ENCODE results near the gene PLAU.
A peak's percentile ranks its signal among the peaks of the same experiment; 100 is the strongest.
"Not testable (repeated sequence)": the region's sequence is repeated elsewhere in the genome, so short reads cannot be mapped to it uniquely, and the experiment has no call there.

Gene PLAU

GRCh38 chr10:73950155-73950948, 39.4 kb downstream of the PLAU start:
- DNase-seq (ENCODE audit: low spot score), result peak; percentile 60

DNA sequence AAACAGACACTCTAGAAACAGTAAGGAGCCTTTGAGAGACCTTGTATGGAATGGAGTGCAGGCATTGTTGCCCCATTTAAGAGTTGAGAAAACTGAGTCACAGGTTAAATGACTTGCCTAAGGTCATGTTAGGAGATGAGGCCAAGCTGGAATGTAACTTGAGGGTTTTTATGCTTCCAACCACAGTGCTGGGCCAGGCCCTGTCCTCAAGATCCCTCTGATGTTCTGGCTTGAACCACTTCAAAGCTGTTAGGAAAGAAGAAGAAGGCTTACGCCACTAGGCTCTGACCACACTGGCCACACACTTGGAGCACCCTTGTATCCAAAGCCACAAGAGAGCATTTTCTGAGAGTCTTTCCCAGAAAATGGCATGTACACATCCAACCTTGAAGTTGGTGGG, 42.7 kb downstream of the PLAU start:
- DNase-seq (ENCODE audit: low spot score), result no peak

- DNase-seq (ENCODE audit: low spot score), result no peak
Measured at GRCh38 chr10:73954737-73955136, 43.8 kb downstream of the PLAU start.

DNA sequence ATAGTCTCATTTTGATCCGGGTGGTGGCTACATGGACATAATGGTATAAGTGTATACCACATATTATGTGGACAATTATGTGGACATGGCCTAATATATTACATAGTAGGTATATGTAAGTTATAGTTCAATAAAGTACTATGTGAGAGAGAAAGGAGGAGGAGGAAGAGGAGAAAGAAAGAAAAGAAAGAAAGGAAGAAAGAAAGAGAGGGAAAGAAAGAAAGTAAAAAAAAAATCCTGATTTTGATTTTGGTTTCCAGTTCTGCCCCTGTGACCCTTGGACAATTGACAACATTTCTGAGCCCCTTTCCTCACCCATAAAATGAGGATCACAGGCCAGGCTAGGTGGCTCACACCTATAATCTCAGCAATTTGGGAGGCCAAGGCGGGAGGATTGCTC, 44.8 kb downstream of the PLAU start:
- DNase-seq (ENCODE audit: low spot score), result no peak

DNA sequence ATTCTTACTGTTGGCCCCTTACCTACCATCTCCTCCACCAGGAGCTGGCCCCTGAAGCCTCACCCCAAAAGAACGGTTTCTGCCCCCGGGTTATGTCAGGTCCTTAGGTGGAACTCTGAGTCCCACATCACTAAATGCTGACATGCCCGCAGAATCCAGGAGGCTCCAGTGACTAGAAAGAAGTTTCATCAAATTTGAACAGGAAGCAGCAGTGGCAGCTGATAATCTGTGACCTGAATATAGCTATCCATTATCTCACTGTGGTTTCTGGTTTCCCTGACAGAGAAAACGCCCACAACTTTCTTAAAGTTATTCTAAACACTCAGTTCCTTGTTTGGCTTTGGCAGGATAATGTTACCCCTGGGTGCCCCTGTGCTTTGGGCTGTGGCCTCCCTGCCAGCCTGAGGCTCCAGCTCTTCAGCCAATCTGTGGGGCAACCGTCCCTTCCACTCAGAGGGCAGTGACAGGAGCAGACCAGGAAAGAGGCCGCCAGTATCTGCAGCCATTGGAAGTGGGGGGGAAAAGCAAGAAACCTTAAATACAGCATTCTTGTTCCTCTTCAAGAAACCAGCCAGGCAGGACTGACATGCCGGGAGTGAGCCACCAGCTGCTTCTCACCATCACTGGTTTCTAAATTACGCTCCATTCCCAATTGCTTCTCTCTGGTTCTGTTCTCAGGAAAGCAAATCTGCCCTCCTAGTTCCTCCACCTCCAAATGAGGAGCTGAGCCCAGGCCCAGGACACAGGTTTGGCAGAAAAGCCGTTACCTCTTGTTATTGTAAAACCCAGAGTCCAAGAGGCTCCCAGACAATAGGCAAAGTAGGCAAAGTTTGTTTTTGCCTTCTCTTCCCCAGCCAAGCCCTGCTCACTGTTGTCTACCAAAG, 45.8 kb downstream of the PLAU start:
- no peak for DNase-seq (ENCODE audit: low spot score)

- DNase-seq (ENCODE audit: low spot score), result no peak
Measured at GRCh38 chr10:73959484-73960243, 48.7 kb downstream of the PLAU start.

- DNase-seq (ENCODE audit: low spot score), result no peak
Measured at GRCh38 chr10:73962386-73962785, 51.5 kb downstream of the PLAU start.

DNA sequence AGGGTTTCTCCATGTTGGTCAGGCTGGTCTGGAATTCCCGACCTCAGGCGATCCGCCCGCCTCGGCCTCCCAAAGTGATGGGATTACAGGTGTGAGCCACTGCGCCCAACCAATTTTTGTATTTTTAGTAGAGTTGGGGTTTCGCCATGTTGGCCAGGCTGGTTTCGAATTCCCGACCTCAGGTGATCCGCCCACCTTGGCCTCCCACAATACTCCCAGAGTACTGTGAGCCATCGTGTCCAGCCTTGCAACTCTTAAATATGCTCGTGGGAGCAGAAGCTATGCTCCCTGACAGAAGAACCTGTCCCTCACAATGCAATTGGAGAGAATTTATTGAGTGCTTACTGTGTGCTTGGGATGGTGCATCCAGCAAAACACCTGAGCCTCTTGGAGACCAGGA, 52.6 kb downstream of the PLAU start:
- not testable (repeated sequence) for DNase-seq (ENCODE audit: low spot score)

GRCh38 chr10:73964743-73965142, 53.8 kb downstream of the PLAU start:
- no peak for DNase-seq (ENCODE audit: low spot score)

DNA sequence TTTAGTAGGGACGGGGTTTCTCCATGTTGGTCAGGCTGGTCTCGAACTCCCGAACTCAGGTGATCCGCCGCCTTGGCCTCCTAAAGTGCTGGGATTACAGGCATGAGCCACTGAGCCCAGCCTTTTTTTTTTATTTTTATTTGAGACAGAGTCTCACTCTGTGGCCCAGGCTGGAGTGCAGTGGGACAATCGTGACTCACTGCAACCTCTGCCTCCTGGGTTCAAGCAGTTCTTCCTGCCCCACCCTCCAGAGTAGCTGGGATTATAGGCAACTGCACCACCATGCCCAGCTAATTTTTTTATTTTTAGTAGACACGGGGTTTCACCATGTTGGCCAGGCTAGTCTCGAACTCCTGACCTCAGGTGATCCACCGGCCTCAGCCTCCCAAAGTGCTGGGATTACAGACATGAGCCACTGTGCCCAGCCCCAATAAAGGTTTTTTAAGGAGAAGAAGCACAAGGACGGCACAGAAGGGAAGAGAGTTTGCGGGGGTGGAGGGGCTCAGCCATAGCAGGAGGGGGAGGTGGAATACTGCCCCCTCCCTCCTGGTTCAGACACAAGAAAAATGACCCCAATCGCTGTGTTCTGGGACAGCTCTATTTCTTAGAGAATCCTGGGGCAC, 54.4 kb downstream of the PLAU start:
- not testable (repeated sequence) for DNase-seq (ENCODE audit: low spot score)

DNA sequence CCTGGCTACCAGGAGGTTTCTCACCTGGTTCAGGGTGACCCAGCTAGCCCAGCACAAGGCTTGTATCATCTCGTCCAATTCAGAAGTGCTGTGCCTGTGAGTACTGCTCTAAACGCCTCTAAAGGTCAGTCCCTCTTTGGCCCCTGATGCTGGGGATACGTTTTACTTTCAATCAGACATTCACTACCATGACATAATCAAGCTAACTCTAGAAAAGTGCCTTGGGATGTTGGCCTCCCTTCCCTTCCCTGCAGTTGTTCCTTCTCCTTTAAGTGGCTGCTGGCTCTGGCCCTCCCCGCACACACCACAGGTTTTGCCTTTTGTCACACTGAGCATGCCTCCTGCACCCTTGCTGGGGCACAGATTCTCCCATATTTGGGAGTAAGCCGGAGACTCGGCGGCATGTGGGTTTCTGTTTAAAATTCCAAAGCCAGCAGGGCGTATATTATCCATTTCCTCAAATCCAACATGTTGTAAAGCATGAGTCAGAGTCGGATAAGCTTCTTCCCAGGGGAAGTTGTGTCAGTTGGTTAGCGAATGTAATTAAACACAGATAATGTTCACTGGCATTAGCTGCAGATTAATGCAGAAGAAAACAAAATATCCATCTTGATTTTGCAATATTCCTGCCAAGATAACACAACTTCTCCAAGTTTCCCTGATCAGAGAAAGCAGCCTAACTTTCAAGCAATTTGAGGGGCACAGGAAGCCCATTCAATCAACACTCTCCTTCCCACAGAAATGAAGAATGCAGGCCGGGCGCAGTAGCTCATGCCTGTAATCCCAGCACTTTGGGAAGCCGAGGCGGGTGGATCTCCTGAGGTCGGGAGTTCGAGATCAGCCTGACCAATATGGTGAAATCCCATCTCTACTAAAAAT, 55.2 kb downstream of the PLAU start:
- DNase-seq (ENCODE audit: low spot score), result peak; percentile 89

- DNase-seq (ENCODE audit: low spot score), result no peak
Measured at GRCh38 chr10:73967022-73967429, 56.1 kb downstream of the PLAU start.
